ENCODE data around the gene HERC5. TPM values are rescaled to one million over a fixed set of nuclear protein-coding genes. Genes with fewer than 3 reads are reported as not detected.

HERC5 gene
- total RNA-seq, 1 donor from 2014 or later = 4.9 TPM

Other genes with a start within 250 kb of the HERC5 start
- gene PPM1K, start 172.6 kb upstream of the HERC5 start, total RNA-seq = 45.9 and 49.2 TPM in 2 replicates
- gene HERC6, start 78.3 kb upstream of the HERC5 start, total RNA-seq = 9.1 and 11.7 TPM in 2 replicates
- gene PYURF, start 66.7 kb downstream of the HERC5 start, total RNA-seq = 76.2 and 84.7 TPM in 2 replicates
- 11.1 and 12.5 TPM in 2 replicates for gene HERC3, start 135.4 kb downstream of the HERC5 start, total RNA-seq
- gene NAP1L5, start 240.7 kb downstream of the HERC5 start, total RNA-seq = 7.4 and 8.3 TPM in 2 replicates